Liver (tissue), 9 donors: ENCODE data around the gene NOS3. TPM values are rescaled to one million over a fixed set of nuclear protein-coding genes. Genes with fewer than 3 reads are reported as not detected.
"Not testable (repeated sequence)": the region's sequence is repeated elsewhere in the genome, so short reads cannot be mapped to it uniquely, and the experiment has no call there.

Experiments used
- DNase-seq: peaks from one replicate; pipeline ENCODE4 v3.0.0-alpha.2; 2017; ENCODE audit warnings: low spot score
- H3K27ac ChIP-seq, 2 donors: one replicate each; pipeline ENCODE4 v1.7.0; 2013; ENCODE audit warnings: inconsistent platforms in 2 of 2, low read length in 2 of 2, control low read depth in 1 of 2, low read depth in 1 of 2, mild to moderate bottlenecking in 1 of 2
- H3K27me3 ChIP-seq, 4 donors: one replicate each; pipeline versions ENCODE4 v1.6.1 to v1.7.0; 2013; ENCODE audit warnings: low read length in 3 of 4, inconsistent platforms in 1 of 4, mild to moderate bottlenecking in 1 of 4, moderate library complexity in 1 of 4; ENCODE audit not compliant: control insufficient read depth in 4 of 4, insufficient read depth in 4 of 4
- H3K36me3 ChIP-seq, 4 donors: one replicate each; pipeline versions ENCODE4 v1.6.1 to v1.7.0; 2013; ENCODE audit warnings: low read length in 3 of 4, mild to moderate bottlenecking in 3 of 4, low read depth in 1 of 4, moderate library complexity in 1 of 4; ENCODE audit not compliant: control insufficient read depth in 4 of 4, insufficient read depth in 3 of 4
- H3K4me1 ChIP-seq, 4 donors: one replicate each; pipeline versions ENCODE4 v1.6.1 to v1.7.0; 2013; ENCODE audit warnings: low read length in 3 of 4, mild to moderate bottlenecking in 3 of 4, moderate library complexity in 1 of 4; ENCODE audit not compliant: control insufficient read depth in 4 of 4, insufficient read depth in 4 of 4
- H3K4me3 ChIP-seq, 3 donors: one replicate each; pipeline versions ENCODE4 v1.6.1 to v1.7.0; 2013; ENCODE audit warnings: low read length in 3 of 3, control low read depth in 1 of 3, low read depth in 1 of 3, mild to moderate bottlenecking in 1 of 3
- H3K9ac ChIP-seq, 2 donors: one replicate each; pipeline ENCODE4 v1.7.0; 2013; ENCODE audit warnings: low read length in 2 of 2, mild to moderate bottlenecking in 2 of 2, moderate library complexity in 2 of 2, control low read depth in 1 of 2, low read depth in 1 of 2
- H3K9me3 ChIP-seq, 4 donors: one replicate each; pipeline versions ENCODE4 v1.6.1 to v1.7.0; 2013; ENCODE audit warnings: low read length in 3 of 4; ENCODE audit not compliant: control insufficient read depth in 4 of 4
- EGR1 ChIP-seq, 2 donors: IDR thresholded peaks; 2 replicates each; pipeline ENCODE4 v1.6.1; 2016 to 2018; ENCODE audit warnings: antibody characterized with exemption in 2 of 2, low read depth in 2 of 2
- FOXA1 ChIP-seq: IDR thresholded peaks from 2 replicates; pipeline ENCODE4 v1.6.1; 2016; ENCODE audit warnings: antibody characterized with exemption
- FOXA2 ChIP-seq: IDR thresholded peaks from 2 replicates; pipeline ENCODE4 v1.6.1; 2016; ENCODE audit warnings: antibody characterized with exemption
- HNF4A ChIP-seq, 2 donors: conservative IDR thresholded peaks; 2 replicates each; pipeline ENCODE4 v1.6.1; 2016; ENCODE audit warnings: antibody characterized with exemption in 2 of 2, mild to moderate bottlenecking in 2 of 2
- HNF4G ChIP-seq: IDR thresholded peaks from 2 replicates; pipeline ENCODE4 v1.6.1; 2016; ENCODE audit warnings: antibody characterized with exemption
- NR2F2 ChIP-seq: IDR thresholded peaks from 2 replicates; pipeline ENCODE4 v1.6.1; 2016; ENCODE audit warnings: antibody characterized with exemption
- RAD21 ChIP-seq, 2 donors: IDR thresholded peaks; 2 replicates each; pipeline ENCODE4 v1.6.1; 2016; ENCODE audit warnings: antibody characterized with exemption in 2 of 2, mild to moderate bottlenecking in 2 of 2
- RXRA ChIP-seq, 2 donors: IDR thresholded peaks; 2 replicates each; pipeline ENCODE4 v1.6.1; 2017 to 2018; ENCODE audit warnings: antibody characterized with exemption in 2 of 2, mild to moderate bottlenecking in 1 of 2
- SP1 ChIP-seq: IDR thresholded peaks from 2 replicates; pipeline ENCODE4 v1.6.1; 2018; ENCODE audit warnings: antibody characterized with exemption, mild to moderate bottlenecking
- TAF1 ChIP-seq: conservative IDR thresholded peaks from 2 replicates; pipeline ENCODE4 v1.6.1; 2016; ENCODE audit warnings: antibody characterized with exemption, mild to moderate bottlenecking
- YY1 ChIP-seq: IDR thresholded peaks from 2 replicates; pipeline ENCODE4 v1.6.1; 2016; ENCODE audit warnings: antibody characterized with exemption, mild to moderate bottlenecking
- WGBS: extraction: QIAGEN DNeasy Blood & Tissue Kit; methylation state at CpG from one replicate; pipeline ENCODE4 v1.1.7; 2013; 5-methylcytosine and 5-hydroxymethylcytosine counted together
- polyA plus RNA-seq, 2 donors: library from polyadenylated mRNA; stranded (reverse) in 1 of 2; unstranded in 1 of 2; fragments of 200-250 nt in 1 of 2; fragments of >200 nt in 1 of 2; fragmentation: Nextera tagmentation in 1 of 2; extraction: Ambion mirVana in 1 of 2; gene quantifications; one replicate each; pipeline versions ENCODE4 v1.2.1 to v1.2.3, GENCODE V29; 2013 to 2015
- total RNA-seq, 2 donors: library from RNA; depleted of rRNA; stranded (reverse); fragments of >200 nt; gene quantifications; one replicate each; pipeline ENCODE4 v1.2.3, GENCODE V29; 2014
- TF ChIP-seq, protein P1 (sequence below): IDR thresholded peaks from 2 replicates; pipeline ENCODE4 v1.6.1; 2016; ENCODE audit warnings: antibody characterized with exemption, mild to moderate bottlenecking
- TF ChIP-seq, protein P2 (sequence below): IDR thresholded peaks from 2 replicates; pipeline ENCODE4 v1.6.1; 2016; ENCODE audit warnings: antibody characterized with exemption
- TF ChIP-seq, protein P3 (sequence below): fragments of 150-350 bp; IDR thresholded peaks from 2 replicates; pipeline ENCODE4 v1.5.1; 2017; ENCODE audit warnings: improper control_type of control experiment, low read depth, low read length; ENCODE audit not compliant: missing input control
- TF ChIP-seq, protein P4 (sequence below): IDR thresholded peaks from 2 replicates; pipeline ENCODE4 v1.6.1; 2016; ENCODE audit warnings: antibody characterized with exemption
- donor health status: healthy.
- donor health status: healthy.
- donor health status: healthy.
- donor health status: healthy.
- donor health status: healthy.

The NOS3 gene
- total and polyA plus RNA-seq, 4 donors: 1.6 to 6.1 (median 5.1) TPM

DNA sequence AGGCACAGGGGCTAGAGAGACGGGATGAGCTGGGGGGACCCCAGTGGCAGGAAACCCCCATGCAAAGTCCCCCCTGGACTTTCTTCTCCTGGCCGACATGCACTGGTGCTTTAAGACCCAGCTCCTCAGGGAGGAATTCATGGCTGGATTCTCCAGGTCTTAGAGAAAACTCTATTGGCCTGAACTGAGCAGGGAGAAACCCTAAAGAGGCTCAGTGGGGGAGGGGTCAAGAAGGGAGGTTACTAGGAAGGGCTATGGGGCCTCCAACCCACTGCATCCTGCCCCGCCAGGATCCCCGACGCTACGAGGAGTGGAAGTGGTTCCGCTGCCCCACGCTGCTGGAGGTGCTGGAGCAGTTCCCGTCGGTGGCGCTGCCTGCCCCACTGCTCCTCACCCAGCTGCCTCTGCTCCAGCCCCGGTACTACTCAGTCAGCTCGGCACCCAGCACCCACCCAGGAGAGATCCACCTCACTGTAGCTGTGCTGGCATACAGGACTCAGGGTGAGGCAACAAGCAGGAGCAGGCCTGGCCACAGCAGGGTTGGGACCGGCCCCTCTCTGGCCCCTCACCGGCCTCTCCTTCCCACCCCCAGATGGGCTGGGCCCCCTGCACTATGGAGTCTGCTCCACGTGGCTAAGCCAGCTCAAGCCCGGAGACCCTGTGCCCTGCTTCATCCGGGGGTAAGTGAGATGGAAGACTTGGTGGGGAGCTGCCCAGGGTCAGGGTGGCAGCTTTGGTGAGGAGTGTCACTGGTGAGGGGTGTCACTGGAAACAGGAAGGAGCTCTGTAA, 19.7 kb downstream of the NOS3 start:
- peaks cover 0 to 4% (median under 1%) of the 10 kb centered on the region in 4 donors for H3K27me3 ChIP-seq
- no peak overlapping the region for H3K4me3 ChIP-seq
- no peaks in the 10 kb centered on the region for H3K36me3 ChIP-seq
- DNase-seq: no peak
- WGBS: 41% methylated on average over 18 of the region's 18 CpGs
- H3K4me1 ChIP-seq: peaks cover 2 to 32% (median 10%) of the 10 kb centered on the region in 4 donors
- no peak overlapping the region for H3K27ac ChIP-seq
- TF ChIP-seq TAF1 (no peak), HNF4A (conservative IDR thresholded peaks at IDR 0.05) (no peak), HNF4G (no peak), SP1 (no peak), RAD21 (IDR thresholded peaks at IDR 0.05) (no peak), FOXA2 (no peak), RXRA (IDR thresholded peaks at IDR 0.05) (no peak), FOXA1 (no peak), YY1 (no peak)
- TF ChIP-seq, protein P1, sequence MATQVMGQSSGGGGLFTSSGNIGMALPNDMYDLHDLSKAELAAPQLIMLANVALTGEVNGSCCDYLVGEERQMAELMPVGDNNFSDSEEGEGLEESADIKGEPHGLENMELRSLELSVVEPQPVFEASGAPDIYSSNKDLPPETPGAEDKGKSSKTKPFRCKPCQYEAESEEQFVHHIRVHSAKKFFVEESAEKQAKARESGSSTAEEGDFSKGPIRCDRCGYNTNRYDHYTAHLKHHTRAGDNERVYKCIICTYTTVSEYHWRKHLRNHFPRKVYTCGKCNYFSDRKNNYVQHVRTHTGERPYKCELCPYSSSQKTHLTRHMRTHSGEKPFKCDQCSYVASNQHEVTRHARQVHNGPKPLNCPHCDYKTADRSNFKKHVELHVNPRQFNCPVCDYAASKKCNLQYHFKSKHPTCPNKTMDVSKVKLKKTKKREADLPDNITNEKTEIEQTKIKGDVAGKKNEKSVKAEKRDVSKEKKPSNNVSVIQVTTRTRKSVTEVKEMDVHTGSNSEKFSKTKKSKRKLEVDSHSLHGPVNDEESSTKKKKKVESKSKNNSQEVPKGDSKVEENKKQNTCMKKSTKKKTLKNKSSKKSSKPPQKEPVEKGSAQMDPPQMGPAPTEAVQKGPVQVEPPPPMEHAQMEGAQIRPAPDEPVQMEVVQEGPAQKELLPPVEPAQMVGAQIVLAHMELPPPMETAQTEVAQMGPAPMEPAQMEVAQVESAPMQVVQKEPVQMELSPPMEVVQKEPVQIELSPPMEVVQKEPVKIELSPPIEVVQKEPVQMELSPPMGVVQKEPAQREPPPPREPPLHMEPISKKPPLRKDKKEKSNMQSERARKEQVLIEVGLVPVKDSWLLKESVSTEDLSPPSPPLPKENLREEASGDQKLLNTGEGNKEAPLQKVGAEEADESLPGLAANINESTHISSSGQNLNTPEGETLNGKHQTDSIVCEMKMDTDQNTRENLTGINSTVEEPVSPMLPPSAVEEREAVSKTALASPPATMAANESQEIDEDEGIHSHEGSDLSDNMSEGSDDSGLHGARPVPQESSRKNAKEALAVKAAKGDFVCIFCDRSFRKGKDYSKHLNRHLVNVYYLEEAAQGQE: no peak
- TF ChIP-seq, protein P2, sequence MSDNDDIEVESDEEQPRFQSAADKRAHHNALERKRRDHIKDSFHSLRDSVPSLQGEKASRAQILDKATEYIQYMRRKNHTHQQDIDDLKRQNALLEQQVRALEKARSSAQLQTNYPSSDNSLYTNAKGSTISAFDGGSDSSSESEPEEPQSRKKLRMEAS: no peak
- no peaks in the 10 kb centered on the region for H3K9me3 ChIP-seq
- H3K9ac ChIP-seq: no peak overlapping the region

DNA sequence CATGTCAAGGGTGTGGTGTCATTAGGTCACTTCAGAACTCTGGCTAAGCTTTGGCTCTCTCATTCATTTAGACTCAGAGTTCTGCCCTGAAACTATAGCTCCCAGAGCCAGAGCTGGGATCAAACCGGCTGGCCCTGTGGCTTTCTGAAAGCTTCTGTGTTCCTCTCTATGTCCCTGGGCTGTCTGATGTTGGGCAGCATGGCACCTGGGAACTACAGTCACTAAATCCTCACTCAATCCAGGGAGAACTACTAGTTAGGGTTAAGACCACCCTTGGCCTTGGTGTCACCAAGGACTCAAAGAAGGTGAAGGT, 20.2 kb downstream of the NOS3 start:
- TF ChIP-seq FOXA2 (no peak), EGR1 (IDR thresholded peaks at IDR 0.05; ENCODE audit: low read depth in 2 of 2) (no peak), HNF4A (conservative IDR thresholded peaks at IDR 0.05) (no peak), NR2F2 (no peak), YY1 (no peak), HNF4G (no peak)
- TF ChIP-seq, protein P3, sequence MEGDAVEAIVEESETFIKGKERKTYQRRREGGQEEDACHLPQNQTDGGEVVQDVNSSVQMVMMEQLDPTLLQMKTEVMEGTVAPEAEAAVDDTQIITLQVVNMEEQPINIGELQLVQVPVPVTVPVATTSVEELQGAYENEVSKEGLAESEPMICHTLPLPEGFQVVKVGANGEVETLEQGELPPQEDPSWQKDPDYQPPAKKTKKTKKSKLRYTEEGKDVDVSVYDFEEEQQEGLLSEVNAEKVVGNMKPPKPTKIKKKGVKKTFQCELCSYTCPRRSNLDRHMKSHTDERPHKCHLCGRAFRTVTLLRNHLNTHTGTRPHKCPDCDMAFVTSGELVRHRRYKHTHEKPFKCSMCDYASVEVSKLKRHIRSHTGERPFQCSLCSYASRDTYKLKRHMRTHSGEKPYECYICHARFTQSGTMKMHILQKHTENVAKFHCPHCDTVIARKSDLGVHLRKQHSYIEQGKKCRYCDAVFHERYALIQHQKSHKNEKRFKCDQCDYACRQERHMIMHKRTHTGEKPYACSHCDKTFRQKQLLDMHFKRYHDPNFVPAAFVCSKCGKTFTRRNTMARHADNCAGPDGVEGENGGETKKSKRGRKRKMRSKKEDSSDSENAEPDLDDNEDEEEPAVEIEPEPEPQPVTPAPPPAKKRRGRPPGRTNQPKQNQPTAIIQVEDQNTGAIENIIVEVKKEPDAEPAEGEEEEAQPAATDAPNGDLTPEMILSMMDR: no peak
- TF ChIP-seq, protein P1: no peak
- TF ChIP-seq, protein P4, sequence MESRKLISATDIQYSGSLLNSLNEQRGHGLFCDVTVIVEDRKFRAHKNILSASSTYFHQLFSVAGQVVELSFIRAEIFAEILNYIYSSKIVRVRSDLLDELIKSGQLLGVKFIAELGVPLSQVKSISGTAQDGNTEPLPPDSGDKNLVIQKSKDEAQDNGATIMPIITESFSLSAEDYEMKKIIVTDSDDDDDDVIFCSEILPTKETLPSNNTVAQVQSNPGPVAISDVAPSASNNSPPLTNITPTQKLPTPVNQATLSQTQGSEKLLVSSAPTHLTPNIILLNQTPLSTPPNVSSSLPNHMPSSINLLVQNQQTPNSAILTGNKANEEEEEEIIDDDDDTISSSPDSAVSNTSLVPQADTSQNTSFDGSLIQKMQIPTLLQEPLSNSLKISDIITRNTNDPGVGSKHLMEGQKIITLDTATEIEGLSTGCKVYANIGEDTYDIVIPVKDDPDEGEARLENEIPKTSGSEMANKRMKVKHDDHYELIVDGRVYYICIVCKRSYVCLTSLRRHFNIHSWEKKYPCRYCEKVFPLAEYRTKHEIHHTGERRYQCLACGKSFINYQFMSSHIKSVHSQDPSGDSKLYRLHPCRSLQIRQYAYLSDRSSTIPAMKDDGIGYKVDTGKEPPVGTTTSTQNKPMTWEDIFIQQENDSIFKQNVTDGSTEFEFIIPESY: no peak
- TF ChIP-seq, protein P2: no peak
- Histone ChIP-seq H3K9me3 (no peaks in the 10 kb centered on the region), H3K9ac (no peak overlapping the region), H3K27ac (no peak overlapping the region), H3K27me3 (peaks cover 0 to 4% (median under 1%) of the 10 kb centered on the region in 4 donors), H3K36me3 (no peaks in the 10 kb centered on the region), H3K4me1 (peaks cover 2 to 32% (median 10%) of the 10 kb centered on the region in 4 donors), H3K4me3 (no peak overlapping the region)
- WGBS: 75% methylated on average over 1 of the region's 1 CpG
- DNase-seq: no peak

DNA sequence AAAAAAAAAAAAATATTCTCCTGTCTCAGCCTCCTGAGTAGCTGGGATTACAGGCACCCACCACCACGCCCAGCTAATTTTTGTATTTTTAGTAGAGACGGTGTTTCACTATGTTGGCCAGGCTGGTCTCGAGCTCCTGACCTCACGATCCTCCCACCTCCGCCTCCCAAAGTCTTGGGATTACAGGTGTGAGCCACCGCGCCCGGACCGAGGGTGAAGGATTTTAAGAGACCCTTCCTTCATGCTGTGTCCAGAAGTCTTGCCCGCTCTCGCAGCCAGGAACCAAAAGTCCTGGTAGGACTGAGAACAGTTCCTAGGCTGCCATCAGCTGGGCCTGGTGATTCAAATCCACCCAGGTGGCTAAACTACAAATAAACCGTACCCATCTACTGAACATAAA, 20.8 kb downstream of the NOS3 start:
- 85% methylated on average over 12 of the region's 12 CpGs for whole genome bisulfite sequencing
- H3K27ac ChIP-seq, H3K4me3 ChIP-seq, H3K36me3 ChIP-seq, H3K9ac ChIP-seq, H3K27me3 ChIP-seq, DNase-seq, H3K9me3 ChIP-seq: not testable (repeated sequence)
- peaks cover 2 to 32% (median 10%) of the 10 kb centered on the region in 4 donors for H3K4me1 ChIP-seq
